GM18519 (cell line): ENCODE measurements around the gene L3MBTL4.
A peak's percentile ranks its signal among the peaks of the same experiment; 100 is the strongest.

Experiments
- ATAC-seq: cut with Tn5 transposase; IDR thresholded peaks from one replicate; pipeline ENCODE4 v1.9.1; 2021; ENCODE audit warnings: mild to moderate bottlenecking, moderate library complexity; ENCODE audit not compliant: unreplicated experiment, low FRiP score

Gene L3MBTL4

GRCh38 chr18:6257950-6258349 lies 156.8 kb downstream of the L3MBTL4 start:
- ATAC-seq: no peak

- no peak for ATAC-seq
Measured at GRCh38 chr18:6256521-6256920, 158.2 kb downstream of the L3MBTL4 start.

- no peak for ATAC-seq
Measured at GRCh38 chr18:6255886-6256285, 158.8 kb downstream of the L3MBTL4 start.

- no peak for ATAC-seq
Measured at GRCh38 chr18:6255116-6255705, 159.5 kb downstream of the L3MBTL4 start.

- no peak for ATAC-seq
Measured at GRCh38 chr18:6254456-6254855, 160.3 kb downstream of the L3MBTL4 start.

- no peak for ATAC-seq
Measured at GRCh38 chr18:6251084-6251483, 163.6 kb downstream of the L3MBTL4 start.

- ATAC-seq: no peak
Measured at GRCh38 chr18:6249788-6250187, 164.9 kb downstream of the L3MBTL4 start.

- ATAC-seq: peak; percentile 92
Measured at GRCh38 chr18:6249170-6249569, 165.5 kb downstream of the L3MBTL4 start.

- ATAC-seq: peak; percentile 46
Measured at GRCh38 chr18:6248017-6248416, 166.7 kb downstream of the L3MBTL4 start.

- no peak for ATAC-seq
Measured at GRCh38 chr18:6242004-6242403, 172.7 kb downstream of the L3MBTL4 start.

GRCh38 chr18:6239716-6240115 lies 175.0 kb downstream of the L3MBTL4 start:
- no peak for ATAC-seq

GRCh38 chr18:6236258-6236657 lies 178.5 kb downstream of the L3MBTL4 start:
- ATAC-seq: no peak

GRCh38 chr18:6222271-6222670 lies 192.4 kb downstream of the L3MBTL4 start:
- no peak for ATAC-seq

- ATAC-seq: no peak
Measured at GRCh38 chr18:6221602-6222014, 193.1 kb downstream of the L3MBTL4 start.

- no peak for ATAC-seq
Measured at GRCh38 chr18:6220129-6220528, 194.6 kb downstream of the L3MBTL4 start.

- ATAC-seq: no peak
Measured at GRCh38 chr18:6219116-6219717, 195.5 kb downstream of the L3MBTL4 start.

- no peak for ATAC-seq
Measured at GRCh38 chr18:6215888-6216287, 198.8 kb downstream of the L3MBTL4 start.

GRCh38 chr18:6211174-6211504 lies 203.6 kb downstream of the L3MBTL4 start:
- no peak for ATAC-seq

- ATAC-seq: no peak
Measured at GRCh38 chr18:6210349-6211173, 204.2 kb downstream of the L3MBTL4 start.

GRCh38 chr18:6207941-6208340 lies 206.8 kb downstream of the L3MBTL4 start:
- ATAC-seq: no peak

- no peak for ATAC-seq
Measured at GRCh38 chr18:6207116-6207515, 207.6 kb downstream of the L3MBTL4 start.

- ATAC-seq: no peak
Measured at GRCh38 chr18:6205706-6206105, 209.0 kb downstream of the L3MBTL4 start.
